GM18861 (cell line): ENCODE results near the gene INSRR.

Experiments
- ATAC-seq: cut with Tn5 transposase; IDR thresholded peaks from one replicate; pipeline ENCODE4 v1.9.1; 2021; ENCODE audit not compliant: unreplicated experiment

The INSRR gene

GRCh38 chr1:156875341-156875615, 16.4 kb upstream of the INSRR start:
- no peak for ATAC-seq

- no peak for ATAC-seq
Measured at GRCh38 chr1:156874572-156875340, 15.8 kb upstream of the INSRR start.

- no peak for ATAC-seq
Measured at GRCh38 chr1:156874142-156874541, 15.2 kb upstream of the INSRR start.

DNA sequence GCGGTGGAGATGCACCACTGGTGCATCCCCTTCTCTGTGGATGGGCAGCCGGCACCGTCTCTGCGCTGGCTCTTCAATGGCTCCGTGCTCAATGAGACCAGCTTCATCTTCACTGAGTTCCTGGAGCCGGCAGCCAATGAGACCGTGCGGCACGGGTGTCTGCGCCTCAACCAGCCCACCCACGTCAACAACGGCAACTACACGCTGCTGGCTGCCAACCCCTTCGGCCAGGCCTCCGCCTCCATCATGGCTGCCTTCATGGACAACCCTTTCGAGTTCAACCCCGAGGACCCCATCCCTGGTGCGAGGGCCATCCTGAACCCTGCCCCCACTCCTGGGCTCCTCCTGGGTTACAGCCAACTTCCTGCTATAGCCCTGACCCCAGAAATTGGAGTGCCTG, 14.7 kb upstream of the INSRR start:
- no peak for ATAC-seq

DNA sequence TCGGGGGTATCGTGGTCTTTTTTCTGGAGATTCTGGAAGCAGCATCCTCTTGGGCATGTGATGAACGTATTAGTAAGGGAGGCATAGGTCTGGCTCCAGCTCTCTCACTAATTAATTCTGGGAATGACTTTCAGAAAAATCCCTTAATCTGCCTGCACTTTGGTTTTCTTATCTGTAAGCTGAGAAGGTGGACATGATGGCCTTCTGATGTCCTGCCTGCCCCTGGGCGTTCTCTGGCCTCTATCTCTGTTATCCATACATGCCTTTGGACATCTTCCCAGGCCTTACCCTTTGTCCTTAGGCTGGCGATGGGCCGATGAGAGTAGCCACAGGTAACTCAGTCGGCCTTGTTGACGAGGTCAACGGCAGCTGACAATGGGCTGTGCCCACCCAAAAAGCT, 10.5 kb upstream of the INSRR start:
- ATAC-seq = no peak

- no peak for ATAC-seq
Measured at GRCh38 chr1:156868341-156868740, 9.4 kb upstream of the INSRR start.

DNA sequence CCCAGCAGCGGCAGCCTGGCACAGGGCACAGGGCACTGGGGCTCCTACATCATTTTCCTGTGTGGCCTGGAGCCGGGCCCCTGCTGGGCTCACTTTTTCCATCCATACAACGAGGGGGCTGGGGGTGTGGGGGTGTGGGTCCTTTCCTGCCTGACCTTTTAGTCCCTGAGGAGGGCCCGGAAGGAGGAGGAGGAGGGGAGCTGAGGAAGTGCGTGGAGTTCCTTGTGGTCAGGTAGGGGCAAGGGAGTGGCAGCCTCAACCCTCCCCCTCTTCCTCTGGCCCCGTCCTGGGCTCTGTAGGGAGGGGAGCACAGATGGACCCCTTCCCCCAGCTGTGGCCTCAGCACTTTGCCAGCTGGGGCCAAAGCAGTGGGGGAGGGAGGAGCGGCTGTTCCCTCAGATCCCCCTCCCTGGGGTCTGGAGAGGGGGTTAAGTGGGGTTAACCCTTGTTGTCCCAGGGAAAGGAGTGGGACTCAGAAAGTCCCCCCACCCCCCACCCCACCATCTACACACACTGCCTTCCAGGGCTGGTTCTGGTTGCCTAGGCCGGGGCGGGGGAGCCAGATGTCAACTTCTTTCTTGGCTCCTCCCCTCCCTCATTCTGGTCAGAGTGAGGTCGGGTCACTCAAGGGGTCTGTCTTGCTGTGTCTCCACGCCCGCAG, 7.5 kb upstream of the INSRR start:
- no peak for ATAC-seq

DNA sequence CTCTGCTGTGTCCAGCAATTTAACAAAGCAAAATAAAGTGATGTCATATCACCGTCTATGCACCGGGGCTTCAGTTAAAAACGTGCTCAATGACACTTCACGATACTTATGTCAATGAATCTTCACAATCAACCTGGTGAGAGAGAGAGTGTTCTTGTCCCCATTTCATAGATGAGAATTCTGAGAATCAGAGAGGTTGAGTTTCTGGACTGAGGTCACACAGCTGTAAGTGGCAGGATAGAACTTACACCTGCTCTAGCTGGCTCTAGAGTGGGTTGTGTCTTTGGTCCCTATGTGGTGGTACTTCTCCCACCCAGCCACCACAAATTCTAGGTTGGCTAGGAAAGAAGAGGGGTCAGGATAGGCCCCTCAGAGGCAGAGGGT, 6.9 kb upstream of the INSRR start:
- ATAC-seq = no peak

- ATAC-seq = no peak
Measured at GRCh38 chr1:156865258-156865657, 6.3 kb upstream of the INSRR start.

DNA sequence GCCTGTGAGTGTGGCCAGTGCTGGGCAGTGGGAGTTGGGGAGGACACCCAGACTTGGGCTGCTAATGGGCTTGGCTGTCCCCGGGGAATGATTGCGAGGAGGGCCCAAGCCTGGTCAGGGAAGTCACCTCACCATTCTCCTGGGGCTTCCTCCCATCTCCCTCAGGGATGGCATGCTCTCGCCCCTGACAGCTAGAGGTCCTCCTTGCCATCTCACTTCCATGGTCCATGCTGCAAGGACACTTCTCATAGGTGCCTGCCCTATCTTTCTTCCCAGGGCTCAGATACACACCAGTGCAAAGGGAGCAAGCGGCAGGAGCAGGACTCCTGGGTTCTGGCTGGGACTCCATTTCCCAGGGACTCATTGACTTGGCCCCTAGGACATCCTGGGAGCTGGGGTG, 5.9 kb upstream of the INSRR start:
- ATAC-seq = no peak

- ATAC-seq = no peak
Measured at GRCh38 chr1:156863631-156864030, 4.7 kb upstream of the INSRR start.

DNA sequence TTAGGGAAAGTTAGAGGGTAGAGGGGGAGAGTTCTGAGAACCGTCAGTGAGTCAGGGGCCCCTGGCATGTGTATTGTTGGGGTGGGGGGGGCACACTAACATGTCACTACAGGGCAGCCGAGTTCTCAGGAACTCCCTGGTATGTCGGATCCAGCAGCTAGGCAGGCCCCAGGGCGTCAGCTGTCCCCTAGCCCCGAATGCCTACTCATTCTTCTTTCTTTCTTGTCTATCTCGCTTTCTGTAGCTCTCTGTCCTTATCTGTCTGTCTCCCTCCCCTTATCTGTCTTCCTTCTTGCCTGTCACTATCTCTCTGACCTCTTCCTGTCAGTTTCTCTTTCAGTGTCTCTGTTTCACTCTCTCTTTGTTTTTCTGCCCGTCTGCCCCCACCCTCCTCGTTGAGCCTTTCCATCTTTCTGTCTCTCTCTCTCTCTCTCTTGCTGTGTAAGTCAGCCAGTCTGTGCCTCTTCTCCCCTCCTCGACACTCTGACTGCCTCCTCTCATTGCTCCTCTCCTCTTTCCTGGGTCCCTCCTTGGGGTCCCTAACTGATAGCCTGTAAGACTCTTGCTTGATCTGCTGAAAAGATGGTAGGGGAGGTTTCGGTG, 4.2 kb upstream of the INSRR start:
- ATAC-seq = no peak

- no peak for ATAC-seq
Measured at GRCh38 chr1:156862584-156862983, 3.7 kb upstream of the INSRR start.

- ATAC-seq = no peak
Measured at GRCh38 chr1:156860628-156861423, 1.9 kb upstream of the INSRR start, which contains the start of gene NTRK1. Gene NTRK1 (plus strand): TSS chr1:156860865. CDS start chr1:156860935, 70 bp downstream.

GRCh38 chr1:156860113-156860627, 1.3 kb upstream of the INSRR start:
- ATAC-seq = no peak

DNA sequence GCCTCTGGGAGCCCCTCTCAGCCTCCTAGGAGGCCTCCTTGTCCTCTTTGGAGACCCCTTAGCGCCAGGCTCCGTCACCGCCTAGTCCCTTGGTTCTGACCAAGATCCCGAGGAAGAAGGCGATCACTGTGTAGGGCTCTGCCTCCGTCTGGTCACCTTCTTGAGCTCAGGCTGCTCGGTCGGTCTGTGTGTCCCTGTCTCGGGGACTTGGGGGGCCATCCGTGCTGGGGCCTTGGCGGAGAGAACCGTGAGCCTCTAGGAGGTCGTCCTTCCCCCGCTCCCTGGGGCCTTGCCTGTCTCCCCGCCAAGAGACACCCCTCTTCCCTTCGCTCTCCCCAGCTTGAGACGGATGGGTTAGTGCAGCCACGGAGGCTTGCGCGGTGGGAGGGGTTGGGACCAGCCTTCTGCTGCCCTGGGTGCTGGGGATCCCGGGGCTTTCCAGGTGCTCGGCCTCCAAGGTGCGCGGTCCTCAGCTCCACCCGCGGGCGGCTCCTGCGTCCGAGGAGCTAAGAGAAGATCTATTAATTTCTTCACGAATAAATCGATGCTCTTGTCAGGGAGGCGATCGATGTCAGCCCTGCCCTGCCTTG, 701 bp upstream of the INSRR start:
- no peak for ATAC-seq

- no peak for ATAC-seq
Measured at GRCh38 chr1:156858555-156858956, 361 bp downstream of the INSRR start.

- ATAC-seq = no peak
Measured at GRCh38 chr1:156857532-156857931, 1.4 kb downstream of the INSRR start.

DNA sequence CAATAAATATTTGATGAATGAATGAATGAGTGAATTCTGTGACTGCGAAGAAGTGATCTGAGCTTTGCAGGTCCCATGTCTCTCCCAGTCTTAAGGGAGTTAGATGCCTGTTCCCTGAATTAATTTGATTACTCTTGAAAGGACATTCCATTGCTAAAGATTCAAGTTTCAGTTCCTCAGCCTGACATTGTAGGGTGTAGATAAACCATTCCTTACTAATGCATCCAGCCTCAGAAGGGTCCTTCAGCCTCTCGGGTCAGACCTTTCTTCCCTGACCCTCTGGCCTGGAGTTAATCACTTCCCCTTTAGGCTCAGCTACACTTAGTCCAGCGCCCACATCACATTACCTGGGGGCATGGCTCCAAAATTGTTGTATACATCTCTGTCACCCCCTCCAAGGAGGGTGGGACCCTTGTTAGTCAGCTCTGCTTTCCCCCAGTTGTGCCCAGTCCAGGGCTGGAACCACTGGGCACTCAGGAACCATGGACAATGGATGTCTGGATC, 2.6 kb downstream of the INSRR start:
- ATAC-seq = no peak

DNA sequence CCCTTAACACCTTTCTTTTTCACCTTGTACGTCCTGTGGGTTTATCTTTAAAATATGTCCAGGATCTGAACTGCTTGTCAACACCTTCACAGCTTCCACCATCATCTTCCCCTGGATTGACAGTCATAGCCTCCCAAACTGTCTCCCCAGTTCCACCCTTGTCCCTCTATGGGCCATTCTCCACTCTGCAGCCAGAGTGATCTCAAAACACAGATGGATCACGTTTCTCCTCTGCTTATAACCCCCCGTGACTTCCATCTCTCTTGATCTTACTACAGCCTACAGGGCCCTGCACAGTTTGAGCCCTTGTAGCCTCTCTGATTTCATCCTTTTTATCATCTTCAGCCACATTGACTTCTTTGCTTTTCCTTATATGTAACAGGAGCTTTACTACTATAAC, 4.3 kb downstream of the INSRR start:
- no peak for ATAC-seq

DNA sequence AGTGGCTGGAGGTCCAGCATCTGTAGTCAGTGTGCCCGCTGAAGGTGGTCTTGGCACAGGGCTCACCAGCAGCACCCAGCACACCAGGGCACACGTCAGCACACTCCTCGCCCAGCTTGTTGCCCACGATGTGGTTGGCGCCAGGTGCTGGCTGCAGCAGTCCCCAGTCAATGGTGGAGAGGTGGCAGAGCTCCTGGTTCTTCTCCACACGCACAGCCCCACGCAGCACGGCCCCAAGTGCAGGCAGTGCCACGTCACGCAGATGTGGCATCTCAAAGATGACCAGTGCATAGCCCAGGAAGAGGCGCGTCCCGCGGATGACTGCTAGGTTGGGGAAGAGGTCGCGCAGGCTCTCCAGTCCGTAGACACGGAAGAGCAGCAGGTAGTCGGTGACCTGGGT, 5.2 kb downstream of the INSRR start:
- ATAC-seq = no peak
